ENCODE results near the gene DUSP7.

Gene DUSP7

DNA sequence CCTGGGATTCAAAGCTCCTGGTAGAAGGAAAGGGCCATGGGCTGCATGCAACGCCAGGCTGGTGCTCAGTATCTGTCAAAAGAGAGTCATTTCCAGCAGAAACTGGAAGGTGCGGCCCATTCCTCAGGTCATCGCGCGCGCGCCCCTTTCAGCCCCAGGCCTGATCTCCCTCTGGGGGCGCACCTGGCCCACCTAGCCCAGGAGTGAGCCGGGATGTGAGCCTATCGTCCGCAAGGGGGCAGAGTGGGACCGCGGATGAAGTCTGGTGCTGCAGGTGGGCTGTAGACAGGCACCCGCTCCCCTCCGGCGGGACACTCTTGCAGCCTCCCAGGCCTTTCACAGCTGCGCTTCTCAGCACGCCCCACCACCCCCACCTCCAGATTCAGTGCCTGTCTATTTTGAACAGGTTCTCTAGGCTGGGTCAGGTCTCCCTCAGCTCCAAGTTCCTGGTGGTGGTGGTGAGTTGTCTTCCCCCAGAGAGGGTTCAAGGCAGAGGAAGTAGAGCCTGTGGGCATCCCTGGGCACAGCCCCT is 54.9 kb downstream of the DUSP7 start:
- Histone ChIP-seq H3K4me1 (peaks cover 4% of the 10 kb centered on the region), H3K4me3 (ENCODE audit: low read depth, low read length) (no peak overlapping the region), H3K36me3 (no peaks in the 10 kb centered on the region), H3K27me3 (no peaks in the 10 kb centered on the region), H3K9me3 (no peaks in the 10 kb centered on the region)
- peak; percentile 80 for DNase-seq
- TF ChIP-seq, protein P1, sequence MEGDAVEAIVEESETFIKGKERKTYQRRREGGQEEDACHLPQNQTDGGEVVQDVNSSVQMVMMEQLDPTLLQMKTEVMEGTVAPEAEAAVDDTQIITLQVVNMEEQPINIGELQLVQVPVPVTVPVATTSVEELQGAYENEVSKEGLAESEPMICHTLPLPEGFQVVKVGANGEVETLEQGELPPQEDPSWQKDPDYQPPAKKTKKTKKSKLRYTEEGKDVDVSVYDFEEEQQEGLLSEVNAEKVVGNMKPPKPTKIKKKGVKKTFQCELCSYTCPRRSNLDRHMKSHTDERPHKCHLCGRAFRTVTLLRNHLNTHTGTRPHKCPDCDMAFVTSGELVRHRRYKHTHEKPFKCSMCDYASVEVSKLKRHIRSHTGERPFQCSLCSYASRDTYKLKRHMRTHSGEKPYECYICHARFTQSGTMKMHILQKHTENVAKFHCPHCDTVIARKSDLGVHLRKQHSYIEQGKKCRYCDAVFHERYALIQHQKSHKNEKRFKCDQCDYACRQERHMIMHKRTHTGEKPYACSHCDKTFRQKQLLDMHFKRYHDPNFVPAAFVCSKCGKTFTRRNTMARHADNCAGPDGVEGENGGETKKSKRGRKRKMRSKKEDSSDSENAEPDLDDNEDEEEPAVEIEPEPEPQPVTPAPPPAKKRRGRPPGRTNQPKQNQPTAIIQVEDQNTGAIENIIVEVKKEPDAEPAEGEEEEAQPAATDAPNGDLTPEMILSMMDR (IDR thresholded peaks at IDR 0.05; ENCODE audit: low read depth, low read length) = peak; percentile 80

DNA sequence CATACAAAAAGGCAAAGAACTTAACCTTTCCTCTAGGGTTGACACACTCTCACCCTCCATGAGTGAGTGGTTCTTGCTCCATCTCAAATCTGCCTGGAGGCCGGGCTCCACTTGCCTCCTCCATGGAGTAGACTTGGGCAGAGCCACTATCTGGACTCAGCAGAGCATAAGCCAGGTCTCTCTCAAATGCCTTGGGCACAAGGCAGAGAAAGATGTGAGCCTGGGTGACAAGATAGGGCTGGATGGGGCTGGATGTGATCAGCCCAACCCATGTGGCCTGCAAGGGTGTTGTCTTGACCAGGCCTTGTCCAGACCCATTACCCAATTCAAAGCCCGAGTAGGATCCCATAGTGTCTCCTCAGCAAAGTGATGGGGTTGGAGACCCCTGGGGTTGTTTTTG is 56.5 kb downstream of the DUSP7 start:
- no peak for DNase-seq

More for the DNA sequence above, 56.5 kb downstream of the DUSP7 start:
- Histone ChIP-seq H3K9me3 (no peaks in the 10 kb centered on the region), H3K4me3 (ENCODE audit: low read depth, low read length) (no peak overlapping the region), H3K36me3 (peaks cover 5% of the 10 kb centered on the region), H3K4me1 (no peaks in the 10 kb centered on the region; the same call in 1 of the 2 replicates), H3K27me3 (no peaks in the 10 kb centered on the region)
- TF ChIP-seq, protein P1 (IDR thresholded peaks at IDR 0.05; ENCODE audit: low read depth, low read length) = no peak
